HepG2 (cell line): Measurements from ENCODE around the gene TMEM14A. TPM values are rescaled to one million over a fixed set of nuclear protein-coding genes. Genes with fewer than 3 reads are reported as not detected.

ENCODE experiments used
- KLF15 ChIP-seq: sonication (generic); formaldehyde crosslinking; IDR thresholded peaks from 2 replicates; pipeline ENCODE4 v1.8.1; 2023; ENCODE audit warnings: borderline replicate concordance, mild to moderate bottlenecking, inconsistent platforms, missing genetic modification reagents, mixed read lengths
- LCORL ChIP-seq, 2 experiments: fragments of 450-650 bp in 1 of 2; sonication (generic) in 1 of 2; formaldehyde crosslinking in 1 of 2; IDR thresholded peaks; 2 replicates each; pipeline versions ENCODE4 v1.5.0 to v1.6.1; 2017 to 2020; ENCODE audit warnings: antibody characterized with exemption in 1 of 2, missing genetic modification reagents in 1 of 2
- MZF1 ChIP-seq: sonication (generic); formaldehyde crosslinking; IDR thresholded peaks from 2 replicates; pipeline ENCODE4 v1.8.1; 2023; ENCODE audit warnings: mild to moderate bottlenecking, missing genetic modification reagents, borderline replicate concordance
- RORA ChIP-seq: sonication (generic); formaldehyde crosslinking; IDR thresholded peaks from 2 replicates; pipeline ENCODE4 v1.5.0; 2020; ENCODE audit warnings: mild to moderate bottlenecking, missing genetic modification reagents, moderate library complexity
- RXRA ChIP-seq: sonication (generic); formaldehyde crosslinking; IDR thresholded peaks from 2 replicates; pipeline ENCODE4 v1.5.1; 2020; ENCODE audit warnings: missing genetic modification reagents
- SMARCC2 ChIP-seq: fragments of 450-650 bp; IDR thresholded peaks from 2 replicates; pipeline ENCODE4 v1.6.1; 2017; ENCODE audit warnings: antibody characterized with exemption, mild to moderate bottlenecking
- TBP ChIP-seq: sonication (generic); formaldehyde crosslinking; IDR thresholded peaks from 2 replicates; pipeline ENCODE4 v1.5.0; 2020; ENCODE audit warnings: missing genetic modification reagents
- ZBTB21 ChIP-seq: sonication (generic); formaldehyde crosslinking; IDR thresholded peaks from 2 replicates; pipeline ENCODE4 v1.4.0; 2020; ENCODE audit warnings: missing genetic modification reagents
- ZNF30 ChIP-seq: sonication (generic); formaldehyde crosslinking; IDR thresholded peaks from 2 replicates; pipeline ENCODE4 v1.5.0; 2020; ENCODE audit warnings: mild to moderate bottlenecking, missing genetic modification reagents
- ZNF329 ChIP-seq: sonication (generic); formaldehyde crosslinking; IDR thresholded peaks from 2 replicates; pipeline ENCODE4 v1.9.0; 2021; ENCODE audit warnings: low read depth, mild to moderate bottlenecking, missing genetic modification reagents
- ZNF33B ChIP-seq: sonication (generic); formaldehyde crosslinking; IDR thresholded peaks from 2 replicates; pipeline ENCODE4 v1.5.1; 2020; ENCODE audit warnings: mild to moderate bottlenecking, missing genetic modification reagents
- ZNF501 ChIP-seq: sonication (generic); formaldehyde crosslinking; IDR thresholded peaks from 2 replicates; pipeline ENCODE4 v1.5.1; 2020; ENCODE audit warnings: mild to moderate bottlenecking, moderate library complexity, missing genetic modification reagents
- ZNF556 ChIP-seq: sonication (generic); formaldehyde crosslinking; IDR thresholded peaks from 2 replicates; pipeline ENCODE4 v1.4.0; 2020; ENCODE audit warnings: mild to moderate bottlenecking, missing genetic modification reagents, borderline replicate concordance
- ZNF629 ChIP-seq: sonication (generic); formaldehyde crosslinking; conservative IDR thresholded peaks from 2 replicates; pipeline ENCODE4 v1.5.0; 2020; ENCODE audit warnings: missing genetic modification reagents
- ZNF891 ChIP-seq: sonication (generic); formaldehyde crosslinking; IDR thresholded peaks from 2 replicates; pipeline ENCODE4 v1.5.0; 2020; ENCODE audit warnings: mild to moderate bottlenecking, missing genetic modification reagents
- polyA plus RNA-seq, 8 experiments: library from polyadenylated mRNA; depleted of rRNA in 3 of 8; stranded (reverse) in 7 of 8; unstranded in 1 of 8; fragments of >200 nt; fragmentation: Illumina TruSeq in 4 of 8; extraction: Trizol in 4 of 8; gene quantifications; 2 replicates each; pipeline versions ENCODE4 v1.2.1 to v1.2.3, GENCODE V29; 2011 to 2016; ENCODE audit warnings: low read depth in 4 of 8, missing spikeins in 1 of 8, mixed read lengths in 1 of 8; ENCODE audit not compliant: insufficient read depth in 1 of 8
- total RNA-seq, 5 experiments: library from RNA; depleted of rRNA; stranded (reverse); fragments of >200 nt; fragmentation: Illumina TruSeq; extraction: Trizol; gene quantifications; 2 replicates each; pipeline ENCODE4 v1.2.3, GENCODE V29; 2016; ENCODE audit warnings: low read depth in 1 of 5
- TF ChIP-seq, protein P1 (sequence below): sonication (generic); formaldehyde crosslinking; conservative IDR thresholded peaks from 2 replicates; pipeline ENCODE4 v1.4.0; 2020; ENCODE audit warnings: mild to moderate bottlenecking, missing genetic modification reagents, moderate library complexity
- TF ChIP-seq, protein P2 (sequence below): sonication (generic); formaldehyde crosslinking; IDR thresholded peaks from 2 replicates; pipeline ENCODE4 v1.4.0; 2020; ENCODE audit warnings: mild to moderate bottlenecking, missing genetic modification reagents
- TF ChIP-seq, protein P3 (sequence below): sonication (generic); formaldehyde crosslinking; IDR thresholded peaks from 2 replicates; pipeline ENCODE4 v1.4.0; 2020; ENCODE audit warnings: missing genetic modification reagents, mild to moderate bottlenecking, borderline replicate concordance

TMEM14A gene
- total and polyA plus RNA-seq, 2 of the 13 experiments (the other 11 are each of a cell fraction or from before 2014, with no cell fraction given): 24.6 to 73.7 TPM

DNA sequence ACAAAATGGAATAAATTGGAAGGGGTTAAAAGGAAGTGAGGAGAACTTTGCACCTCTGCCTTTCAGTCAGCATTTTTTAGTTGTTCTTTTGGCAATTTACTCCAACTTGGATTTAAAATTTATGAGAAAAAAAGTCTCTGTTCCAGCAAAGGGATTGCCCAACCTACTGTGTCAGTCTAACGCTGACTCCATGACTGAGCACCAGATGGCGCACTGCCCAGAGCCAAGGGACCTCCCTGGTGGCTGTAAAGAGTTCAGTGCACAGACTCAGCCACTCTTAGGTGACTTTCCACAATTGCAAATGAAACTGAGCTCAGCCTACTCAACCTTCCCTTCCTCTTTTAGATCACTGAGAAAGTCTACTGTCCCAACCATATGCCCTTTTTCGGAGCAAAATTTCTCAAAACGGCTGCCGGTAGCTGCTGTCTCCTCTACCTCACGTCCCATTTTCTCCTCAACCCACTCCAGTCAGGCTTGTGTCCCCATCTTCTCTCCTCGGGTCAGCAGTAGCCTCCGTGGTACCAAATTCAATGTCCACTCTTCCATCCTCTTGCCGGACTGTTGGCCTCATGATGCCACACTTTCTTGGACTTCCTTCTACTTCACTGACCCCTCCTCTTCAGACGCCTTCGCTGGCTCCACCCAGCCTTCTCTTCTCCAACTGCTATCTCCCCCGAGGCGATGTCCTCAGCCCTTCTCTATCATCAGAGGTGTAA, 53.7 kb downstream of the TMEM14A start (continued):
- TF ChIP-seq ZNF30 (CRISPR knock-in tag) (no peak), MZF1 (no peak), ZNF629 (CRISPR knock-in tag) (no peak), ZNF556 (peak; percentile 76; the same call in 1 of the 2 replicates), ZNF501 (no peak; the same call in 1 of the 2 replicates), LCORL (IDR thresholded peaks at IDR 0.05) (no peak), LCORL (CRISPR knock-in tag; IDR thresholded peaks at IDR 0.05) (0 out of 2 replicates have a peak, but pooled peaks have one; percentile 19), ZNF891 (CRISPR knock-in tag) (peak; percentile 66; the same call in 1 of the 2 replicates), RXRA (CRISPR knock-in tag) (no peak), SMARCC2 (no peak), ZNF33B (CRISPR knock-in tag) (peak; percentile 53; the same call in 1 of the 2 replicates), RORA (no peak), KLF15 (CRISPR knock-in tag) (no peak), ZNF329 (no peak), TBP (CRISPR knock-in tag) (no peak), ZBTB21 (CRISPR knock-in tag) (no peak)
- TF ChIP-seq, protein P1, sequence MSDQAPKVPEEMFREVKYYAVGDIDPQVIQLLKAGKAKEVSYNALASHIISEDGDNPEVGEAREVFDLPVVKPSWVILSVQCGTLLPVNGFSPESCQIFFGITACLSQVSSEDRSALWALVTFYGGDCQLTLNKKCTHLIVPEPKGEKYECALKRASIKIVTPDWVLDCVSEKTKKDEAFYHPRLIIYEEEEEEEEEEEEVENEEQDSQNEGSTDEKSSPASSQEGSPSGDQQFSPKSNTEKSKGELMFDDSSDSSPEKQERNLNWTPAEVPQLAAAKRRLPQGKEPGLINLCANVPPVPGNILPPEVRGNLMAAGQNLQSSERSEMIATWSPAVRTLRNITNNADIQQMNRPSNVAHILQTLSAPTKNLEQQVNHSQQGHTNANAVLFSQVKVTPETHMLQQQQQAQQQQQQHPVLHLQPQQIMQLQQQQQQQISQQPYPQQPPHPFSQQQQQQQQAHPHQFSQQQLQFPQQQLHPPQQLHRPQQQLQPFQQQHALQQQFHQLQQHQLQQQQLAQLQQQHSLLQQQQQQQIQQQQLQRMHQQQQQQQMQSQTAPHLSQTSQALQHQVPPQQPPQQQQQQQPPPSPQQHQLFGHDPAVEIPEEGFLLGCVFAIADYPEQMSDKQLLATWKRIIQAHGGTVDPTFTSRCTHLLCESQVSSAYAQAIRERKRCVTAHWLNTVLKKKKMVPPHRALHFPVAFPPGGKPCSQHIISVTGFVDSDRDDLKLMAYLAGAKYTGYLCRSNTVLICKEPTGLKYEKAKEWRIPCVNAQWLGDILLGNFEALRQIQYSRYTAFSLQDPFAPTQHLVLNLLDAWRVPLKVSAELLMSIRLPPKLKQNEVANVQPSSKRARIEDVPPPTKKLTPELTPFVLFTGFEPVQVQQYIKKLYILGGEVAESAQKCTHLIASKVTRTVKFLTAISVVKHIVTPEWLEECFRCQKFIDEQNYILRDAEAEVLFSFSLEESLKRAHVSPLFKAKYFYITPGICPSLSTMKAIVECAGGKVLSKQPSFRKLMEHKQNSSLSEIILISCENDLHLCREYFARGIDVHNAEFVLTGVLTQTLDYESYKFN (CRISPR knock-in tag): no peak; the same call in 1 of the 2 replicates
- TF ChIP-seq, protein P2, sequence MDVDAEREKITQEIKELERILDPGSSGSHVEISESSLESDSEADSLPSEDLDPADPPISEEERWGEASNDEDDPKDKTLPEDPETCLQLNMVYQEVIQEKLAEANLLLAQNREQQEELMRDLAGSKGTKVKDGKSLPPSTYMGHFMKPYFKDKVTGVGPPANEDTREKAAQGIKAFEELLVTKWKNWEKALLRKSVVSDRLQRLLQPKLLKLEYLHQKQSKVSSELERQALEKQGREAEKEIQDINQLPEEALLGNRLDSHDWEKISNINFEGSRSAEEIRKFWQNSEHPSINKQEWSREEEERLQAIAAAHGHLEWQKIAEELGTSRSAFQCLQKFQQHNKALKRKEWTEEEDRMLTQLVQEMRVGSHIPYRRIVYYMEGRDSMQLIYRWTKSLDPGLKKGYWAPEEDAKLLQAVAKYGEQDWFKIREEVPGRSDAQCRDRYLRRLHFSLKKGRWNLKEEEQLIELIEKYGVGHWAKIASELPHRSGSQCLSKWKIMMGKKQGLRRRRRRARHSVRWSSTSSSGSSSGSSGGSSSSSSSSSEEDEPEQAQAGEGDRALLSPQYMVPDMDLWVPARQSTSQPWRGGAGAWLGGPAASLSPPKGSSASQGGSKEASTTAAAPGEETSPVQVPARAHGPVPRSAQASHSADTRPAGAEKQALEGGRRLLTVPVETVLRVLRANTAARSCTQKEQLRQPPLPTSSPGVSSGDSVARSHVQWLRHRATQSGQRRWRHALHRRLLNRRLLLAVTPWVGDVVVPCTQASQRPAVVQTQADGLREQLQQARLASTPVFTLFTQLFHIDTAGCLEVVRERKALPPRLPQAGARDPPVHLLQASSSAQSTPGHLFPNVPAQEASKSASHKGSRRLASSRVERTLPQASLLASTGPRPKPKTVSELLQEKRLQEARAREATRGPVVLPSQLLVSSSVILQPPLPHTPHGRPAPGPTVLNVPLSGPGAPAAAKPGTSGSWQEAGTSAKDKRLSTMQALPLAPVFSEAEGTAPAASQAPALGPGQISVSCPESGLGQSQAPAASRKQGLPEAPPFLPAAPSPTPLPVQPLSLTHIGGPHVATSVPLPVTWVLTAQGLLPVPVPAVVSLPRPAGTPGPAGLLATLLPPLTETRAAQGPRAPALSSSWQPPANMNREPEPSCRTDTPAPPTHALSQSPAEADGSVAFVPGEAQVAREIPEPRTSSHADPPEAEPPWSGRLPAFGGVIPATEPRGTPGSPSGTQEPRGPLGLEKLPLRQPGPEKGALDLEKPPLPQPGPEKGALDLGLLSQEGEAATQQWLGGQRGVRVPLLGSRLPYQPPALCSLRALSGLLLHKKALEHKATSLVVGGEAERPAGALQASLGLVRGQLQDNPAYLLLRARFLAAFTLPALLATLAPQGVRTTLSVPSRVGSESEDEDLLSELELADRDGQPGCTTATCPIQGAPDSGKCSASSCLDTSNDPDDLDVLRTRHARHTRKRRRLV (CRISPR knock-in tag): no peak
- TF ChIP-seq, protein P3, sequence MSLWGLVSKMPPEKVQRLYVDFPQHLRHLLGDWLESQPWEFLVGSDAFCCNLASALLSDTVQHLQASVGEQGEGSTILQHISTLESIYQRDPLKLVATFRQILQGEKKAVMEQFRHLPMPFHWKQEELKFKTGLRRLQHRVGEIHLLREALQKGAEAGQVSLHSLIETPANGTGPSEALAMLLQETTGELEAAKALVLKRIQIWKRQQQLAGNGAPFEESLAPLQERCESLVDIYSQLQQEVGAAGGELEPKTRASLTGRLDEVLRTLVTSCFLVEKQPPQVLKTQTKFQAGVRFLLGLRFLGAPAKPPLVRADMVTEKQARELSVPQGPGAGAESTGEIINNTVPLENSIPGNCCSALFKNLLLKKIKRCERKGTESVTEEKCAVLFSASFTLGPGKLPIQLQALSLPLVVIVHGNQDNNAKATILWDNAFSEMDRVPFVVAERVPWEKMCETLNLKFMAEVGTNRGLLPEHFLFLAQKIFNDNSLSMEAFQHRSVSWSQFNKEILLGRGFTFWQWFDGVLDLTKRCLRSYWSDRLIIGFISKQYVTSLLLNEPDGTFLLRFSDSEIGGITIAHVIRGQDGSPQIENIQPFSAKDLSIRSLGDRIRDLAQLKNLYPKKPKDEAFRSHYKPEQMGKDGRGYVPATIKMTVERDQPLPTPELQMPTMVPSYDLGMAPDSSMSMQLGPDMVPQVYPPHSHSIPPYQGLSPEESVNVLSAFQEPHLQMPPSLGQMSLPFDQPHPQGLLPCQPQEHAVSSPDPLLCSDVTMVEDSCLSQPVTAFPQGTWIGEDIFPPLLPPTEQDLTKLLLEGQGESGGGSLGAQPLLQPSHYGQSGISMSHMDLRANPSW: peak; percentile 61; the same call in 1 of the 2 replicates
